Measurements from ENCODE around the gene WNT7B.

Gene WNT7B

DNA sequence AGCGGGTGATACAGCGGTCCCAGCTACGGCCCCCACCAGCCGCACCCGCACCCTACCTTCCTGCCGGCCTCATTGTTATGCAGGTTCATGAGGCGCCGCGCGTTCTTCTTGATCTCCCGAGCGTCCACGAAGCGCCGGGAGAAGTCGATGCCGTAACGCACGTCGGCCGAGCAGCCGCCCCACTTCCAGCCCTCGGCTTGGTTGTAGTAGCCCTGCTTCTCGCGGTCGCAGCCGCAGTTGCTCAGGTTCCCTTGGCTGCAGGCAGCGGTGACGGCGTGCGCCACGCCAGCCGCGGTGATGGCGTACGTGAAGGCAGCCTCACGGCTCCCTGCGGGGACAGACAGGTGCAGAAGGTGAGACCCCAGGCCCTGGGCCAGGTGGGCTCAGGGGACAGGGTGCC, 45.9 kb downstream of the WNT7B start:
- no peaks in the 10 kb centered on the region for H3K36me3 ChIP-seq (ENCODE audit: control insufficient read depth, insufficient read depth, low read length)
- no peaks in the 10 kb centered on the region for H3K4me1 ChIP-seq (ENCODE audit: control insufficient read depth, low read depth, low read length)
- H2AK5ac ChIP-seq (ENCODE audit: low read length) = no peak overlapping the region
- H4K8ac ChIP-seq (ENCODE audit: low read depth, low read length) = no peak overlapping the region
- no peak overlapping the region for H3K4me2 ChIP-seq (ENCODE audit: low read length)
- no peak overlapping the region for H3K56ac ChIP-seq (ENCODE audit: low read length)
- no peak overlapping the region for H2BK15ac ChIP-seq (replicated peaks; ENCODE audit: low read depth)
- H4K5ac ChIP-seq (ENCODE audit: low read length) = no peak overlapping the region
- no peak overlapping the region for H3K4ac ChIP-seq (ENCODE audit: low read depth, low read length)
- H2BK5ac ChIP-seq (ENCODE audit: low read length) = no peak overlapping the region
- no CpG with 5 or more reads among the region's 38 CpGs for WGBS (ENCODE audit: extremely low coverage, insufficient coverage, low lambda C conversion rate)
- no peak overlapping the region for H3K27ac ChIP-seq (ENCODE audit: low read depth, low read length)
- H3K4me3 ChIP-seq (ENCODE audit: low read length) = no peak overlapping the region
- DNase-seq = no peak
- no peak overlapping the region for H2BK120ac ChIP-seq (ENCODE audit: low read depth, low read length)
- H3K9ac ChIP-seq (ENCODE audit: low read length) = no peak overlapping the region
- H3K27me3 ChIP-seq (ENCODE audit: insufficient read depth, low read length, poor library complexity) = no peaks in the 10 kb centered on the region
- no peaks in the 10 kb centered on the region for H3K79me1 ChIP-seq (ENCODE audit: low read length)
- H3K18ac ChIP-seq (ENCODE audit: low read length) = no peak overlapping the region
- H3K23ac ChIP-seq (ENCODE audit: low read length) = no peak overlapping the region
- no peaks in the 10 kb centered on the region for H3K79me2 ChIP-seq (ENCODE audit: control insufficient read depth, insufficient read depth, low read length)

GRCh38 chr22:45930324-45930723, 46.6 kb downstream of the WNT7B start:
- DNase-seq = no peak
- Histone ChIP-seq H3K36me3 (ENCODE audit: control insufficient read depth, insufficient read depth, low read length) (no peaks in the 10 kb centered on the region), H3K27ac (ENCODE audit: low read depth, low read length) (no peak overlapping the region), H3K4ac (ENCODE audit: low read depth, low read length) (no peak overlapping the region), H3K79me2 (ENCODE audit: control insufficient read depth, insufficient read depth, low read length) (no peaks in the 10 kb centered on the region), H3K18ac (ENCODE audit: low read length) (no peak overlapping the region), H2BK15ac (replicated peaks; ENCODE audit: low read depth) (no peak overlapping the region), H3K4me2 (ENCODE audit: low read length) (no peak overlapping the region), H4K8ac (ENCODE audit: low read depth, low read length) (no peak overlapping the region), H3K9ac (ENCODE audit: low read length) (no peak overlapping the region), H3K27me3 (ENCODE audit: insufficient read depth, low read length, poor library complexity) (no peaks in the 10 kb centered on the region), H3K4me1 (ENCODE audit: control insufficient read depth, low read depth, low read length) (no peaks in the 10 kb centered on the region), H4K5ac (ENCODE audit: low read length) (no peak overlapping the region), H3K56ac (ENCODE audit: low read length) (no peak overlapping the region), H2BK120ac (ENCODE audit: low read depth, low read length) (no peak overlapping the region), H3K79me1 (ENCODE audit: low read length) (no peaks in the 10 kb centered on the region), H2BK5ac (ENCODE audit: low read length) (no peak overlapping the region), H3K23ac (ENCODE audit: low read length) (no peak overlapping the region), H2AK5ac (ENCODE audit: low read length) (no peak overlapping the region), H3K4me3 (ENCODE audit: low read length) (no peak overlapping the region)
- WGBS (ENCODE audit: extremely low coverage, insufficient coverage, low lambda C conversion rate) = no CpG with 5 or more reads among the region's 14 CpGs

DNA sequence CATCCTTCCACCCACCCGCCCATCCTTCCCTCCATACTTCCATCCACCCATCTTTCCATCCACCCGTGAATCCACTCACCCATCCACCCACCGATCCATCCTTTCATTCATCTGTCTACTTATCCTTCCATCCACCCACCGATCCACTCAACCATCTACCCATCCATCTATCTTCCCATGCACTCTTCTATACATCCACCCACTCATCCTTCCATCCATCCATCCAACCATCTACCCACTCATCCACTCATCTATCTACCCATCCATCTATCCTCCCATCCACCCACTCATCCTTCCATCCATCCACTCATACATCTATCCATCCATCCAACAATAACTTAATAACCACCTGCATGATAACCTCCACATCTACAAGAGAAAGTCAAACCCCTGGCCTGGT, 47.3 kb downstream of the WNT7B start:
- Histone ChIP-seq H2BK15ac (replicated peaks; ENCODE audit: low read depth) (no peak overlapping the region), H4K8ac (ENCODE audit: low read depth, low read length) (no peak overlapping the region), H3K27me3 (ENCODE audit: insufficient read depth, low read length, poor library complexity) (no peaks in the 10 kb centered on the region), H2AK5ac (ENCODE audit: low read length) (no peak overlapping the region), H3K27ac (ENCODE audit: low read depth, low read length) (no peak overlapping the region), H3K9ac (ENCODE audit: low read length) (no peak overlapping the region), H3K4me2 (ENCODE audit: low read length) (no peak overlapping the region), H2BK5ac (ENCODE audit: low read length) (no peak overlapping the region), H4K5ac (ENCODE audit: low read length) (no peak overlapping the region), H2BK120ac (ENCODE audit: low read depth, low read length) (no peak overlapping the region), H3K23ac (ENCODE audit: low read length) (no peak overlapping the region), H3K4me3 (ENCODE audit: low read length) (no peak overlapping the region), H3K4ac (ENCODE audit: low read depth, low read length) (no peak overlapping the region), H3K79me1 (ENCODE audit: low read length) (no peaks in the 10 kb centered on the region), H3K18ac (ENCODE audit: low read length) (no peak overlapping the region), H3K36me3 (ENCODE audit: control insufficient read depth, insufficient read depth, low read length) (no peaks in the 10 kb centered on the region), H3K79me2 (ENCODE audit: control insufficient read depth, insufficient read depth, low read length) (no peaks in the 10 kb centered on the region), H3K4me1 (ENCODE audit: control insufficient read depth, low read depth, low read length) (no peaks in the 10 kb centered on the region), H3K56ac (ENCODE audit: low read length) (no peak overlapping the region)
- DNase-seq = no peak
- 100% methylated on average over 2 of the region's 4 CpGs for WGBS (ENCODE audit: extremely low coverage, insufficient coverage, low lambda C conversion rate)

- Histone ChIP-seq H2AK5ac (ENCODE audit: low read length) (no peak overlapping the region), H2BK120ac (ENCODE audit: low read depth, low read length) (no peak overlapping the region), H3K79me1 (ENCODE audit: low read length) (no peaks in the 10 kb centered on the region), H3K18ac (ENCODE audit: low read length) (no peak overlapping the region), H3K4ac (ENCODE audit: low read depth, low read length) (no peak overlapping the region), H3K27me3 (ENCODE audit: insufficient read depth, low read length, poor library complexity) (no peaks in the 10 kb centered on the region), H3K4me3 (ENCODE audit: low read length) (no peak overlapping the region), H3K23ac (ENCODE audit: low read length) (no peak overlapping the region), H3K4me1 (ENCODE audit: control insufficient read depth, low read depth, low read length) (no peaks in the 10 kb centered on the region), H3K27ac (ENCODE audit: low read depth, low read length) (no peak overlapping the region), H3K9ac (ENCODE audit: low read length) (no peak overlapping the region), H4K5ac (ENCODE audit: low read length) (no peak overlapping the region), H2BK15ac (replicated peaks; ENCODE audit: low read depth) (no peak overlapping the region), H3K36me3 (ENCODE audit: control insufficient read depth, insufficient read depth, low read length) (no peaks in the 10 kb centered on the region), H3K56ac (ENCODE audit: low read length) (no peak overlapping the region), H4K8ac (ENCODE audit: low read depth, low read length) (no peak overlapping the region), H3K79me2 (ENCODE audit: control insufficient read depth, insufficient read depth, low read length) (no peaks in the 10 kb centered on the region), H3K4me2 (ENCODE audit: low read length) (no peak overlapping the region), H2BK5ac (ENCODE audit: low read length) (no peak overlapping the region)
- DNase-seq = no peak
- no CpG with 5 or more reads among the region's 10 CpGs for WGBS (ENCODE audit: extremely low coverage, insufficient coverage, low lambda C conversion rate)
Measured at GRCh38 chr22:45928726-45929368, 48.1 kb downstream of the WNT7B start.

DNA sequence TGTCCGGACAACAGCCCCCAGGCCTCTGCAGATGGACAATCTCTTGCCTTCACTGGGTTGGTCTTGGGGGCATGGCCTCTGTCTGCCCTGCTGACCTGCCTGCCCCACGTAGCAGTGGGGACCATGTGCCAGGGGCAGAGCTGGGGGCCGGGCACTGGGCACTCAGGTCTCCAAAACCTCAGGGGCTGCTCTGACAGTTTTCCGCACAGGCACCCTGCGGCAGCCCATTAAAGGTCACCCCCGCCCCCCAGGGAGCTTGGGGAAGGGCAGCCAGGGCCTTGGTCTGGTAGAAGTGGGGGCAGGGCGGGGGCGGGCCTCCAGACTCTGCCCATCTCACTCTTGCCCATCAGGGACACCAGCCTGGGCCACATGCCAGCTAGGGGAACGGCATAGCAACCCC, 49.9 kb downstream of the WNT7B start:
- Histone ChIP-seq H3K79me1 (ENCODE audit: low read length) (no peaks in the 10 kb centered on the region), H2AK5ac (ENCODE audit: low read length) (no peak overlapping the region), H2BK15ac (replicated peaks; ENCODE audit: low read depth) (no peak overlapping the region), H3K36me3 (ENCODE audit: control insufficient read depth, insufficient read depth, low read length) (no peaks in the 10 kb centered on the region), H3K4me3 (ENCODE audit: low read length) (no peak overlapping the region), H4K5ac (ENCODE audit: low read length) (no peak overlapping the region), H3K4ac (ENCODE audit: low read depth, low read length) (no peak overlapping the region), H3K9ac (ENCODE audit: low read length) (no peak overlapping the region), H3K27ac (ENCODE audit: low read depth, low read length) (no peak overlapping the region), H3K79me2 (ENCODE audit: control insufficient read depth, insufficient read depth, low read length) (no peaks in the 10 kb centered on the region), H2BK5ac (ENCODE audit: low read length) (no peak overlapping the region), H3K4me2 (ENCODE audit: low read length) (no peak overlapping the region), H3K56ac (ENCODE audit: low read length) (no peak overlapping the region), H2BK120ac (ENCODE audit: low read depth, low read length) (no peak overlapping the region), H3K23ac (ENCODE audit: low read length) (no peak overlapping the region), H4K8ac (ENCODE audit: low read depth, low read length) (no peak overlapping the region), H3K27me3 (ENCODE audit: insufficient read depth, low read length, poor library complexity) (no peaks in the 10 kb centered on the region), H3K18ac (ENCODE audit: low read length) (no peak overlapping the region), H3K4me1 (ENCODE audit: control insufficient read depth, low read depth, low read length) (no peaks in the 10 kb centered on the region)
- WGBS (ENCODE audit: extremely low coverage, insufficient coverage, low lambda C conversion rate) = no CpG with 5 or more reads among the region's 9 CpGs
- no peak for DNase-seq

DNA sequence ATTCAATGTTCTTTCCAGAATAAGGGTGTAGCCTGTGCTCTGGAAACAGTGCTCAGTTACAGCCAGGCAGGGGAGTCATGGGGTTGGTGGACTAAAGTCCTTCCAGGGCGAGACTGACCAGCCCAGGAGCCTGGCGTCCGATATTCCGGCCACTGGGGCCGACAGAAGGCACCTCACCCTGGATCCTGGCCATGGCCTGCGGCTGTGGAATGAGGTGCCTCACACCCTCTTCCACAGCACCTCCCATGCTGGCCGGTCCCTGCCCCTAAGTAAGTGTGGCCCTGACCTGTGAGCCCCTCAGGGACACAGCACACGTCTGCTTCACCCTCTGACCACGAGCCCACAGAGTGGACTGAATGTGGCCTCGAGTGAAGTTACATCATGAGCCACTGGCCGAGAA, 50.5 kb downstream of the WNT7B start:
- no peak overlapping the region for H3K23ac ChIP-seq (ENCODE audit: low read length)
- no peak overlapping the region for H3K4ac ChIP-seq (ENCODE audit: low read depth, low read length)
- H3K4me2 ChIP-seq (ENCODE audit: low read length) = no peak overlapping the region
- no peak overlapping the region for H4K8ac ChIP-seq (ENCODE audit: low read depth, low read length)
- no peak overlapping the region for H3K18ac ChIP-seq (ENCODE audit: low read length)
- no peaks in the 10 kb centered on the region for H3K27me3 ChIP-seq (ENCODE audit: insufficient read depth, low read length, poor library complexity)
- no peaks in the 10 kb centered on the region for H3K36me3 ChIP-seq (ENCODE audit: control insufficient read depth, insufficient read depth, low read length)
- H3K27ac ChIP-seq (ENCODE audit: low read depth, low read length) = no peak overlapping the region
- no peak overlapping the region for H3K9ac ChIP-seq (ENCODE audit: low read length)
- no peak overlapping the region for H2AK5ac ChIP-seq (ENCODE audit: low read length)
- no peaks in the 10 kb centered on the region for H3K79me2 ChIP-seq (ENCODE audit: control insufficient read depth, insufficient read depth, low read length)
- H3K4me3 ChIP-seq (ENCODE audit: low read length) = no peak overlapping the region
- WGBS (ENCODE audit: extremely low coverage, insufficient coverage, low lambda C conversion rate) = no CpG with 5 or more reads among the region's 11 CpGs
- no peak overlapping the region for H2BK15ac ChIP-seq (replicated peaks; ENCODE audit: low read depth)
- no peak for DNase-seq
- H3K56ac ChIP-seq (ENCODE audit: low read length) = no peak overlapping the region
- no peaks in the 10 kb centered on the region for H3K4me1 ChIP-seq (ENCODE audit: control insufficient read depth, low read depth, low read length)
- H2BK120ac ChIP-seq (ENCODE audit: low read depth, low read length) = no peak overlapping the region
- H2BK5ac ChIP-seq (ENCODE audit: low read length) = no peak overlapping the region
- no peaks in the 10 kb centered on the region for H3K79me1 ChIP-seq (ENCODE audit: low read length)
- no peak overlapping the region for H4K5ac ChIP-seq (ENCODE audit: low read length)
